H1 (cell line): ENCODE measurements around the gene DIPK1B. TPM values are rescaled to one million over a fixed set of nuclear protein-coding genes. Genes with fewer than 3 reads are reported as not detected.
A peak's percentile ranks its signal among the peaks of the same experiment; 100 is the strongest.

Source experiments
- CTCF ChIA-PET: fragments of 300-600 bp; sonication (Branson Sonifier 250); formaldehyde crosslinking; loops from one replicate; lab custom pipeline; 2021; ENCODE audit not compliant: partially characterized antibody; lab: Charles Lee
- POLR2A ChIA-PET: fragments of 300-600 bp; sonication (Branson Sonifier 250); formaldehyde crosslinking; loops from one replicate; lab custom pipeline; 2021; ENCODE audit warnings: inconsistent platforms; ENCODE audit not compliant: partially characterized antibody; lab: Charles Lee
- DNase-seq, 2 experiments: peaks; one replicate each; pipeline versions ENCODE4 v3.0.0 to v3.0.0-alpha.2; 2010 to 2022; ENCODE audit warnings: low spot score in 2 of 2, low read depth in 1 of 2, mixed read lengths in 1 of 2
- FAIRE-seq: peaks from 2 replicates; lab custom pipeline; 2011; peaks lifted over from hg19 to GRCh38; lab: Jason Lieb, UNC
- H2AFZ ChIP-seq: 2 replicates; pipeline ENCODE4 v1.8.1; 2012; ENCODE audit warnings: low read length, inconsistent platforms
- H2AK5ac ChIP-seq: 2 replicates; pipeline ENCODE4 v1.6.1; 2013; ENCODE audit warnings: low read depth, low read length
- H2BK120ac ChIP-seq: replicated peaks from 2 replicates; pipeline ENCODE3; 2013; ENCODE audit warnings: low read depth, low read length, inconsistent platforms
- H2BK12ac ChIP-seq: 2 replicates; pipeline ENCODE4 v1.6.1; 2013; ENCODE audit warnings: low read depth, low read length
- H2BK15ac ChIP-seq: 2 replicates; pipeline ENCODE4 v1.6.1; 2013; ENCODE audit warnings: low read length
- H2BK20ac ChIP-seq: 2 replicates; pipeline ENCODE4 v1.6.1; 2013; ENCODE audit warnings: low read length
- H2BK5ac ChIP-seq: 2 replicates; pipeline ENCODE4 v1.6.1; 2013; ENCODE audit warnings: low read depth, low read length
- H3K14ac ChIP-seq: 2 replicates; pipeline ENCODE4 v1.6.1; 2013; ENCODE audit warnings: inconsistent platforms; ENCODE audit not compliant: insufficient read length
- H3K18ac ChIP-seq: 2 replicates; pipeline ENCODE4 v1.6.1; 2013; ENCODE audit warnings: low read length; ENCODE audit errors: extremely low read depth
- H3K23ac ChIP-seq: 2 replicates; pipeline ENCODE4 v1.6.1; 2013; ENCODE audit warnings: inconsistent platforms; ENCODE audit not compliant: insufficient read length
- H3K23me2 ChIP-seq: 2 replicates; pipeline ENCODE4 v1.6.1; 2013; ENCODE audit warnings: low read depth, low read length
- H3K27ac ChIP-seq: 2 replicates; pipeline ENCODE4 v1.6.1; 2011; ENCODE audit warnings: low read depth, low read length, inconsistent platforms
- H3K27me3 ChIP-seq, 4 experiments: replicated peaks in 1 of 4; 1 replicate in 1 of 4; 2 replicates in 3 of 4; pipeline versions ENCODE4 v1.6.1 to v1.8.1; 2011 to 2013; ENCODE audit warnings: low read length in 3 of 4, mild to moderate bottlenecking in 3 of 4, inconsistent platforms in 2 of 4, mixed read lengths in 2 of 4, moderate library complexity in 1 of 4; ENCODE audit not compliant: control insufficient read depth in 3 of 4, insufficient read depth in 3 of 4; ENCODE audit errors: extremely low read depth in 1 of 4
- H3K36me3 ChIP-seq, 4 experiments: 2 replicates each; pipeline versions ENCODE4 v1.6.1 to v1.8.1; 2011 to 2013; ENCODE audit warnings: mild to moderate bottlenecking in 4 of 4, low read length in 3 of 4, moderate library complexity in 2 of 4, control low read depth in 1 of 4, inconsistent platforms in 1 of 4; ENCODE audit not compliant: insufficient read depth in 4 of 4, control insufficient read depth in 2 of 4
- H3K4ac ChIP-seq: replicated peaks from 2 replicates; pipeline ENCODE3; 2013; ENCODE audit warnings: low read length, low read depth, mixed read lengths, inconsistent platforms; ENCODE audit not compliant: insufficient read length
- H3K4me1 ChIP-seq, 4 experiments: replicated peaks in 1 of 4; 1 replicate in 1 of 4; 2 replicates in 3 of 4; pipeline versions ENCODE4 v1.6.1 to v1.8.1; 2011 to 2013; ENCODE audit warnings: low read length in 3 of 4, inconsistent platforms in 2 of 4, mixed read lengths in 1 of 4; ENCODE audit not compliant: insufficient read depth in 4 of 4, control insufficient read depth in 3 of 4
- H3K4me2 ChIP-seq, 2 experiments: 2 replicates each; pipeline versions ENCODE4 v1.6.1 to v1.8.1; 2011 to 2013; ENCODE audit warnings: low read depth in 2 of 2, low read length in 2 of 2, control low read depth in 1 of 2, inconsistent platforms in 1 of 2, mild to moderate bottlenecking in 1 of 2; ENCODE audit not compliant: insufficient read depth in 1 of 2
- H3K4me3 ChIP-seq, 4 experiments: fragments of 200-600, 300-600 bp in 1 of 4; sonication (generic), shearing (Covaris generic), sonication (Bioruptor Twin) in 1 of 4; 2 replicates each; pipeline versions ENCODE4 v1.5.1 to v1.8.1; 2011 to 2016; ENCODE audit warnings: low read length in 4 of 4, low read depth in 3 of 4, control low read depth in 2 of 4, inconsistent platforms in 2 of 4, mild to moderate bottlenecking in 2 of 4, mixed read lengths in 1 of 4, moderate library complexity in 1 of 4; ENCODE audit not compliant: insufficient read depth in 2 of 4; ENCODE audit errors: extremely low read depth in 1 of 4
- H3K56ac ChIP-seq: replicated peaks from 2 replicates; pipeline ENCODE3; 2013; ENCODE audit warnings: low read depth, mild to moderate bottlenecking, mixed read lengths, low read length, inconsistent platforms; ENCODE audit not compliant: insufficient read length
- H3K79me1 ChIP-seq: 2 replicates; pipeline ENCODE4 v1.6.1; 2013; ENCODE audit warnings: low read depth, low read length, control low read depth
- H3K79me2 ChIP-seq, 2 experiments: 2 replicates each; pipeline versions ENCODE4 v1.6.1 to v1.8.1; 2012 to 2013; ENCODE audit warnings: low read length in 2 of 2, mild to moderate bottlenecking in 2 of 2, inconsistent platforms in 1 of 2; ENCODE audit not compliant: insufficient read depth in 2 of 2, control insufficient read depth in 1 of 2
- H3K9ac ChIP-seq, 4 experiments: replicated peaks in 1 of 4; 1 replicate in 1 of 4; 2 replicates in 3 of 4; pipeline versions ENCODE4 v1.6.1 to v1.8.1; 2011 to 2013; ENCODE audit warnings: low read depth in 3 of 4, low read length in 3 of 4, control low read depth in 2 of 4, mild to moderate bottlenecking in 2 of 4, moderate library complexity in 2 of 4, inconsistent platforms in 1 of 4; ENCODE audit errors: extremely low read depth in 1 of 4
- H3K9me3 ChIP-seq, 2 experiments: 2 replicates each; pipeline versions ENCODE4 v1.6.1 to v1.8.1; 2012 to 2013; ENCODE audit warnings: mild to moderate bottlenecking in 2 of 2, moderate library complexity in 2 of 2, control low read depth in 1 of 2, inconsistent platforms in 1 of 2, low read depth in 1 of 2, low read length in 1 of 2, mixed read lengths in 1 of 2; ENCODE audit not compliant: insufficient read depth in 2 of 2
- H4K20me1 ChIP-seq, 2 experiments: replicated peaks in 1 of 2; 2 replicates each; pipeline versions ENCODE3 to v1.8.1; 2011 to 2013; ENCODE audit warnings: inconsistent platforms in 2 of 2, low read length in 2 of 2, mild to moderate bottlenecking in 1 of 2; ENCODE audit not compliant: insufficient read depth in 2 of 2, control insufficient read depth in 1 of 2
- H4K5ac ChIP-seq: 2 replicates; pipeline ENCODE4 v1.6.1; 2013; ENCODE audit warnings: low read length, low read depth, mixed read lengths, inconsistent platforms; ENCODE audit not compliant: insufficient read length
- H4K8ac ChIP-seq: 2 replicates; pipeline ENCODE4 v1.8.0; 2013; ENCODE audit warnings: mild to moderate bottlenecking, moderate library complexity, low read length, inconsistent platforms; ENCODE audit not compliant: insufficient read depth; ENCODE audit errors: extremely low read depth
- H4K91ac ChIP-seq: replicated peaks from 2 replicates; pipeline ENCODE3; 2013; ENCODE audit warnings: low read length, mixed read lengths, inconsistent platforms; ENCODE audit not compliant: insufficient read length
- CTBP2 ChIP-seq: IDR thresholded peaks from 2 replicates; pipeline ENCODE4 v1.7.0; 2011; ENCODE audit warnings: borderline replicate concordance, mild to moderate bottlenecking, moderate library complexity, mixed read lengths, low read length; ENCODE audit not compliant: insufficient read depth, insufficient read length
- GABPA ChIP-seq: IDR thresholded peaks from 2 replicates; pipeline ENCODE4 v1.6.1; 2011; ENCODE audit warnings: mild to moderate bottlenecking, low read length, moderate library complexity, borderline replicate concordance; ENCODE audit not compliant: insufficient read depth
- HDAC6 ChIP-seq: IDR thresholded peaks from one replicate; pipeline ENCODE4 v1.7.1; 2012; ENCODE audit warnings: low read depth, mild to moderate bottlenecking, inconsistent platforms, low read length, moderate library complexity
- KDM1A ChIP-seq: fragments of 200-600, 300-600 bp; sonication (generic); IDR thresholded peaks from 2 replicates; pipeline ENCODE4 v1.7.1; 2016; ENCODE audit warnings: mild to moderate bottlenecking, low read length, borderline replicate concordance
- KDM4A ChIP-seq: IDR thresholded peaks from one replicate; pipeline ENCODE4 v1.7.1; 2012; ENCODE audit warnings: low read depth, mild to moderate bottlenecking, moderate library complexity, low read length, inconsistent platforms; ENCODE audit not compliant: severe bottlenecking
- POLR2AphosphoS5 ChIP-seq: IDR thresholded peaks from 2 replicates; pipeline ENCODE4 v1.6.1; 2011; ENCODE audit warnings: low read depth, low read length
- RAD21 ChIP-seq, 2 experiments: IDR thresholded peaks in 1 of 2; conservative IDR thresholded peaks in 1 of 2; 2 replicates each; pipeline ENCODE4 v1.6.1; 2011; ENCODE audit warnings: low read depth in 2 of 2, low read length in 2 of 2, improper control_type of control experiment in 1 of 2, inconsistent platforms in 1 of 2, mild to moderate bottlenecking in 1 of 2, moderate library complexity in 1 of 2
- RNF2 ChIP-seq: fragments of 200-900, 300-1000 bp; sonication (generic); IDR thresholded peaks from 2 replicates; pipeline ENCODE4 v1.7.1; 2016; ENCODE audit warnings: borderline replicate concordance, low read depth, mild to moderate bottlenecking, antibody characterized with exemption, low read length; ENCODE audit not compliant: poor library complexity, severe bottlenecking; ENCODE audit errors: missing control alignments
- SIX5 ChIP-seq: IDR thresholded peaks from 2 replicates; pipeline ENCODE4 v1.6.1; 2011; ENCODE audit warnings: mild to moderate bottlenecking, low read depth, low read length
- WGBS, 2 experiments: shearing (Covaris generic) in 1 of 2; methylation state at CpG; one replicate each; pipeline versions ENCODE4 v1.1.6 to v1.1.7; 2013 to 2015; ENCODE audit warnings: low lambda C conversion rate in 2 of 2, mixed read lengths in 2 of 2, inconsistent platforms in 1 of 2, low coverage in 1 of 2, missing lambda C conversion rate in 1 of 2; ENCODE audit not compliant: insufficient replicate concordance in 2 of 2, insufficient coverage in 1 of 2, insufficient read length in 1 of 2; ENCODE audit errors: extremely low coverage in 1 of 2, missing lambda C conversion rate in 1 of 2; 5-methylcytosine and 5-hydroxymethylcytosine counted together
- polyA plus RNA-seq, 7 experiments: library from polyadenylated mRNA; depleted of rRNA in 3 of 7; stranded (reverse) in 5 of 7; unstranded in 2 of 7; fragments of >200 nt in 5 of 7; fragments of 200-250 nt in 2 of 7; gene quantifications; 1 replicate in 5 of 7; 2 replicates in 1 of 7; 4 replicates in 1 of 7; pipeline versions ENCODE4 v1.2.1 to v1.2.3, GENCODE V29; 2011 to 2013; ENCODE audit warnings: missing spikeins in 2 of 7, mixed read lengths in 2 of 7
- total RNA-seq: library from RNA; stranded (reverse); fragmentation: NEBNext Ultra II Directional; extraction: Animal tissue kit (Norgen Biotek cat#: 25700); gene quantifications from 2 replicates; pipeline ENCODE4 v1.2.1, GENCODE V29; 2021

DIPK1B gene
- total and polyA plus RNA-seq, 2 of the 8 experiments (the other 6 are each of a cell fraction or from before 2014, with no cell fraction given): 32.3 to 64.8 TPM

DNA sequence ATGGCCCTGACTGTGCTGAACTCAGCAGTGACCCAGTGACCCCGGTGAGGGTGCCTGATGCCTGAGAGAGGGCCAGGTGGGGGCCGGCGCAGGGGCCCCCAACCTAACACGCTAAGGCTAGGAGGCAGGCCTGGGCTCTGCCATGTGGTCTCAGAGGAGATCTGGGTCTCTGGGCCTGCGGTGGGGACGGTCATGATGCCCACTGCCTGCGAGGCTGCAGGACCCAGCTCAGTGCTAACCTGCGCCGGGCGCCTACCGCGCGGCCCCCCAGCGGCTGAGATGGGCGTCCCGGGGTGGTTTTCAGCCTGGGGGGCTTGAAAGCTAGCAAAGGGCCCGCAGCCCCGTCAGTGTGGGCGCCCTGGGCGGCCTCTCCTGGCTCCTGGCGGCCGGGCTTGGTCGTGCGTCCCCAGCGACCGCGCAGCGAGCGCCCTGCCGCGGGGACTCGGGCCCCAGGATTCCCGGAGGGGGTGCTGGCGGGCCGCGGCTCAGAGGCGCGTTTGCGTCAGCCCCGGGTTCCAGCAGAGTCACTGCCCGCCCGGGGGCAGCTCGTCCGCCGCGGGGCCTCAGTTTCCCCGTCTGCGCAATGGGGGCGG, 47.2 kb upstream of the DIPK1B start:
- 19% methylated on average over 39 of the region's 49 CpGs; no CpG with 5 or more reads in 1 of the 2 experiments for WGBS, 2 experiments
- Histone ChIP-seq H3K27me3 (no peaks in the 10 kb centered on the region; a peak in 2 of 7 replicates), H3K36me3 (no peaks in the 10 kb centered on the region), H3K4me2 (peak overlapping the region; percentile 6 to 67; a peak in 3 of 4 replicates), H3K4ac (no peak overlapping the region), H2BK20ac (no peak overlapping the region), H3K79me2 (no peaks in the 10 kb centered on the region), H3K79me1 (no peaks in the 10 kb centered on the region), H4K20me1 (peaks cover 0 to 6% of the 10 kb centered on the region in 2 experiments), H2BK5ac (no peak overlapping the region), H4K91ac (no peak overlapping the region), H2BK120ac (no peak overlapping the region), H3K23ac (no peak overlapping the region), H3K9me3 (no peaks in the 10 kb centered on the region), H4K5ac (no peak overlapping the region), H3K23me2 (no peaks in the 10 kb centered on the region; the same call in 1 of the 2 replicates), H3K18ac (peak overlapping the region; percentile 48), H2BK15ac (no peak overlapping the region), H3K56ac (no peak overlapping the region), H2AK5ac (no peak overlapping the region), H3K9ac (no peak overlapping the region), H2AFZ (peak overlapping the region; percentile 68; the same call in 1 of the 2 replicates), H2BK12ac (no peak overlapping the region), H3K14ac (no peak overlapping the region), H4K8ac (peak overlapping the region; percentile 85), H3K4me1 (peaks cover 0 to 4% (median 2%) of the 10 kb centered on the region in 4 experiments; a peak in 4 of 7 replicates), H3K4me3 (peak overlapping the region; percentile 32 to 60 (median 43); a peak in 7 of 8 replicates), H3K27ac (no peak overlapping the region)
- FAIRE-seq (no peak), DNase-seq (no peak)
- ChIA-PET CTCF (interaction anchor here (0.6 to 2.6 kb wide), 10 partner anchors 11 to 759 kb away, joined by 3 to 14 read pairs (median 3); no protein-coding TSS in a partner anchor), POLR2A (interaction anchor here (1.0 kb wide), 3 partner anchors 9 to 63 kb away, joined by 3 to 4 read pairs (median 4); no protein-coding TSS in a partner anchor)
- no peak for TF ChIP-seq RNF2
- no peak for TF ChIP-seq HDAC6
- peak; percentile 54 for TF ChIP-seq GABPA
- TF ChIP-seq CTBP2: no peak
- TF ChIP-seq POLR2AphosphoS5: no peak
- TF ChIP-seq RAD21 (IDR thresholded peaks at IDR 0.05 in 1 of 2, conservative IDR thresholded peaks at IDR 0.05 in 1 of 2; ENCODE audit: low read depth in 2 of 2, low read length in 2 of 2): 0 out of 4 replicates have a peak, but pooled peaks of 1 of the 2 experiments have one; percentile 6
- no peak for TF ChIP-seq SIX5
- TF ChIP-seq KDM1A: no peak
- TF ChIP-seq KDM4A: peak; percentile 47
